GM23338 (cell line): Measurements from ENCODE around the gene COMMD7. TPM values are rescaled to one million over a fixed set of nuclear protein-coding genes. Genes with fewer than 3 reads are reported as not detected.

Experiments used
- ATAC-seq: fragments of 200-7000 bp; cut with Tn5 transposase; 3 replicates; pipeline ENCODE4 v1.9.1; 2020
- DNase-seq: peaks from one replicate; pipeline ENCODE4 v3.0.0-alpha.2; 2015; ENCODE audit warnings: low spot score
- H2AFZ ChIP-seq: fragments of 200-600 bp; sonication (generic); 2 replicates; pipeline ENCODE4 v1.8.0; 2016; ENCODE audit warnings: antibody characterized with exemption, mild to moderate bottlenecking, moderate library complexity
- H3F3A ChIP-seq: fragments of 200-600 bp; sonication (generic); replicated peaks from 2 replicates; pipeline ENCODE4 v1.8.0; 2017; ENCODE audit warnings: antibody characterized with exemption, mixed run types, low read depth
- H3K27ac ChIP-seq: fragments of 200-600 bp; sonication (generic); 2 replicates; pipeline ENCODE4 v1.6.1; 2016; ENCODE audit warnings: low read depth
- H3K27me3 ChIP-seq: fragments of 200-600 bp; sonication (generic); 2 replicates; pipeline ENCODE4 v1.8.0; 2016; ENCODE audit warnings: mild to moderate bottlenecking, mixed run types, moderate library complexity; ENCODE audit not compliant: insufficient read depth
- H3K36me3 ChIP-seq: fragments of 200-600 bp; sonication (generic); 2 replicates; pipeline ENCODE4 v1.8.0; 2016; ENCODE audit warnings: mild to moderate bottlenecking; ENCODE audit not compliant: insufficient read depth
- H3K4me1 ChIP-seq: fragments of 200-600 bp; sonication (generic); 2 replicates; pipeline ENCODE4 v1.8.0; 2016; ENCODE audit warnings: mild to moderate bottlenecking, moderate library complexity; ENCODE audit not compliant: insufficient read depth
- H3K4me2 ChIP-seq: fragments of 200-600 bp; sonication (generic); 2 replicates; pipeline ENCODE4 v1.7.1; 2017; ENCODE audit warnings: mixed run types
- H3K4me3 ChIP-seq: fragments of 200-600 bp; sonication (generic); 2 replicates; pipeline ENCODE4 v1.6.1; 2016; ENCODE audit warnings: mixed run types
- H3K79me2 ChIP-seq: fragments of 200-600 bp; sonication (generic); replicated peaks from 2 replicates; pipeline ENCODE4 v1.8.0; 2017; ENCODE audit warnings: mild to moderate bottlenecking; ENCODE audit not compliant: insufficient read depth
- H3K9me2 ChIP-seq: fragments of 200-600 bp; sonication (generic); 2 replicates; pipeline ENCODE4 v1.8.0; 2017; ENCODE audit not compliant: insufficient read depth
- H4K20me1 ChIP-seq: fragments of 200-600 bp; sonication (generic); replicated peaks from 2 replicates; pipeline ENCODE4 v1.8.0; 2017; ENCODE audit warnings: mild to moderate bottlenecking; ENCODE audit not compliant: insufficient read depth
- H3K27ac Mint-ChIP-seq: 2 replicates; pipeline ENCODE4 v1.8.0; 2020; ENCODE audit warnings: inconsistent platforms, mild to moderate bottlenecking, moderate library complexity, mixed read lengths
- H3K27me3 Mint-ChIP-seq: 3 replicates; pipeline ENCODE4 v1.8.0; 2022; ENCODE audit warnings: low read depth, mild to moderate bottlenecking, moderate library complexity, mixed read lengths, inconsistent platforms; ENCODE audit not compliant: insufficient read depth, poor library complexity
- H3K36me3 Mint-ChIP-seq: 3 replicates; pipeline ENCODE4 v1.8.0; 2021; ENCODE audit warnings: low read depth, mild to moderate bottlenecking, inconsistent platforms, moderate library complexity, mixed read lengths
- H3K4me1 Mint-ChIP-seq: 3 replicates; pipeline ENCODE4 v1.8.0; 2020; ENCODE audit warnings: mild to moderate bottlenecking, inconsistent platforms, mixed read lengths
- H3K4me3 Mint-ChIP-seq: 3 replicates; pipeline ENCODE4 v1.8.0; 2021; ENCODE audit warnings: moderate library complexity, mild to moderate bottlenecking, inconsistent platforms, mixed read lengths
- H3K9me3 Mint-ChIP-seq: 3 replicates; pipeline ENCODE4 v1.8.0; 2020; ENCODE audit warnings: moderate library complexity, mild to moderate bottlenecking, inconsistent platforms, mixed read lengths
- CTCF ChIP-seq, 2 experiments: fragments of 200-600 bp in 1 of 2; sonication (generic) in 1 of 2; conservative IDR thresholded peaks; 2 replicates each; pipeline versions ENCODE4 v1.5.1 to v1.6.1; 2016 to 2017; ENCODE audit warnings: antibody characterized with exemption in 2 of 2, low read depth in 2 of 2, mild to moderate bottlenecking in 2 of 2, moderate library complexity in 1 of 2
- EZH2 ChIP-seq: fragments of 200-600 bp; sonication (generic); IDR thresholded peaks from one replicate; pipeline ENCODE4 v1.8.0; 2017; ENCODE audit warnings: antibody characterized with exemption, mild to moderate bottlenecking, low read depth; ENCODE audit not compliant: unreplicated experiment
- NANOG ChIP-seq: IDR thresholded peaks from 2 replicates; pipeline ENCODE4 v1.6.1; 2016; ENCODE audit warnings: antibody characterized with exemption, borderline replicate concordance
- POLR2AphosphoS5 ChIP-seq: IDR thresholded peaks from 2 replicates; pipeline ENCODE4 v1.6.1; 2016; ENCODE audit warnings: antibody characterized with exemption, low read depth
- REST ChIP-seq: IDR thresholded peaks from one replicate; pipeline ENCODE4 v1.6.1; 2018; ENCODE audit warnings: antibody characterized with exemption; ENCODE audit not compliant: unreplicated experiment
- STAT1 ChIP-seq: IDR thresholded peaks from one replicate; pipeline ENCODE4 v1.6.1; 2016; ENCODE audit warnings: antibody characterized with exemption; ENCODE audit not compliant: unreplicated experiment
- ZNF114 ChIP-seq: fragments of 250-450 bp; sonication (Bioruptor Pico); IDR thresholded peaks from 2 replicates; pipeline ENCODE4 v1.5.0; 2020; ENCODE audit warnings: mild to moderate bottlenecking, moderate library complexity
- ZNF331 ChIP-seq: fragments of 250-450 bp; sonication (Bioruptor Pico); IDR thresholded peaks from 2 replicates; pipeline ENCODE4 v1.5.0; 2020; ENCODE audit warnings: low read depth, mild to moderate bottlenecking, moderate library complexity
- ZNF462 ChIP-seq: fragments of 250-450 bp; sonication (Bioruptor Pico); IDR thresholded peaks from 2 replicates; pipeline ENCODE4 v1.5.0; 2020; ENCODE audit warnings: mild to moderate bottlenecking, moderate library complexity
- polyA plus RNA-seq: library from polyadenylated mRNA; unstranded; fragments of >200 nt; fragmentation: Nextera tagmentation; extraction: Ambion mirVana; gene quantifications from 2 replicates; pipeline ENCODE4 v1.2.1, GENCODE V29; 2016
- total RNA-seq: library from RNA; depleted of rRNA; stranded (reverse); fragments of >200 nt; shearing (Covaris generic); gene quantifications from 2 replicates; pipeline ENCODE4 v1.2.3, GENCODE V29; 2014

The COMMD7 gene
- total and polyA plus RNA-seq, 2 experiments from 2014 or later, result 67.3 to 86.4 TPM

DNA sequence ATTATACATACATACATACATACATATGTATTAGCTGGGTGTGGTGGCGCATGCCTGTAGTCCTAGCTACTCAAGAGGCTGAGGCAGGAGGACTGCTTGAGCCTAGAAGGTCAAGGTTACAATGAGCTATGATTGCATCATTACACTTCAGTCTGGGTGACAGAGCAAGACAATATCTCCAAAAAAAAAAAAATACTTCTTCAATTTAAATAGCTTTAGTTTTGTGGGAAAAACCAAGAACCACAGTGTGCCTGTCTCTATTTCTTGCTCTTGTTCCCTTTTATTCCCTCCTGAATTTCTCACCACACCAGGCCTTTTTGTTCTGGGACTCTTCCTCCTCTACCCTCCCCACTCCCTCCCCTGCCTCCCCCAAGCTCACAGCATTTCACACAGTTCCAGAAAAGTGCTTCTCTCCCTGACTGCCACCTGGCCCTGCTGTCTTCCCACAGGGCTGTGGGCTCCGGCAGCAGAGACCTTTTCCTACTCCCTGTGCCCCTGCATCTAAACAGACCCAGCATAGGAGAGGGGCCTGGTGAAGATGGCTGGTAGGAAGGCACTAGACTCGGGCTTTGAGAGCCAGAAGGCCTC, 70.8 kb downstream of the COMMD7 start:
- H3K36me3 ChIP-seq, result no peaks in the 10 kb centered on the region; the same call in 1 of the 2 replicates
- Mint-ChIP-seq H3K4me3 (no peak overlapping the region; the same call in 2 of the 3 replicates), H3K27ac (peak overlapping the region; percentile 40; the same call in 1 of the 2 replicates), H3K27me3 (peaks cover 7% of the 10 kb centered on the region), H3K36me3 (no peaks in the 10 kb centered on the region), H3K9me3 (no peaks in the 10 kb centered on the region), H3K4me1 (peaks cover 39% of the 10 kb centered on the region)
- H3K27ac ChIP-seq, result peak overlapping the region; percentile 9; the same call in 1 of the 2 replicates
- DNase-seq, result peak; percentile 32
- H2AFZ ChIP-seq, result peak overlapping the region; percentile 28
- peaks cover 26% of the 10 kb centered on the region for H3F3A ChIP-seq
- peaks cover 7% of the 10 kb centered on the region for H3K79me2 ChIP-seq
- peaks cover 34% of the 10 kb centered on the region for H3K4me1 ChIP-seq
- ATAC-seq, result peak; percentile 31
- no peaks in the 10 kb centered on the region for H3K27me3 ChIP-seq
- no peaks in the 10 kb centered on the region for H3K9me2 ChIP-seq
- H3K4me2 ChIP-seq, result peak overlapping the region; percentile 61
- H4K20me1 ChIP-seq, result no peaks in the 10 kb centered on the region
- H3K4me3 ChIP-seq, result no peak overlapping the region
- TF ChIP-seq REST, result no peak

DNA sequence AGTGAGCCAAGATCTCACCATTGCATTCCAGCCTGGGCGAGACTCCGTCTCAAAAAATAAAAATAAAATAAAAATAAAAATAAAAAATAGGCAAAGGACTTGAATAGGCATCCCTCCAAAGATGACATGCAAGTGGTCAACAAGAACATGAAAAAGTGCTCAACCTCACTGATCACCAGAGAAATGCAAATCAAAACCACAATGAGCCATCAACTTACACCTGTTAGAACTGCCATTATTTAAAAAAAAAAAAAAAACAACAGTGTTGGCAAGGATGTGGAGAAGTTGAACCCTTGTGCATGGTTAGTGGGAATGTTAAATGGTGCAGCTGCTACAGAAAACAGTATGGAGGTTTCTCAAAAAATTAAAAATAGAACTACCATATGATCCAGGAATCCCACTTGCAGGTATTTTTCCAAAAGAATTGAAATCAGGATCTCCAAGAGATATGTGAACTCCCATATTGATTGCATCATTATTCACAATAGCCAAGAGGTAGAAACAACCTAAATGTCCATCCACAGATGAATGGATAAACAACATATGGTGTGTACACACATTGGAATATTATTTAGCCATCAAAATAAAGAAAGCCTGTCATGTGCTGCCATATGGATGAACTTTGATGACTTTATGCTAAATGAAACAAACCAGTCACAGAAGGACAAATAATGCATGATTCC, 72.4 kb downstream of the COMMD7 start:
- no peaks in the 10 kb centered on the region for H3K36me3 Mint-ChIP-seq
- Histone ChIP-seq H4K20me1 (no peaks in the 10 kb centered on the region; the same call in 1 of the 2 replicates), H3K4me3 (no peak overlapping the region), H3K79me2 (peaks cover 7% of the 10 kb centered on the region), H3K27ac (no peak overlapping the region), H3F3A (peaks cover 23% of the 10 kb centered on the region), H3K4me2 (no peak overlapping the region), H3K36me3 (no peaks in the 10 kb centered on the region; the same call in 1 of the 2 replicates), H3K27me3 (no peaks in the 10 kb centered on the region), H3K9me2 (no peaks in the 10 kb centered on the region), H3K4me1 (peaks cover 36% of the 10 kb centered on the region), H2AFZ (no peak overlapping the region)
- ATAC-seq, result no peak
- H3K27me3 Mint-ChIP-seq, result peaks cover 8% of the 10 kb centered on the region
- H3K27ac Mint-ChIP-seq, result no peak overlapping the region
- H3K4me3 Mint-ChIP-seq, result no peak overlapping the region
- no peak for DNase-seq
- peaks cover 39% of the 10 kb centered on the region for H3K4me1 Mint-ChIP-seq
- no peaks in the 10 kb centered on the region for H3K9me3 Mint-ChIP-seq
- no peak for TF ChIP-seq POLR2AphosphoS5
- no peak for TF ChIP-seq ZNF331
- TF ChIP-seq NANOG, result no peak
- TF ChIP-seq STAT1, result no peak
- TF ChIP-seq CTCF (conservative IDR thresholded peaks at IDR 0.05; ENCODE audit: low read depth in 2 of 2), result no peak
- TF ChIP-seq ZNF114 (CRISPR knock-in tag), result no peak
- no peak for TF ChIP-seq EZH2
- no peak for TF ChIP-seq ZNF462 (CRISPR knock-in tag)
